ENCODE results near the gene ACSS1.

ACSS1 gene

GRCh38 chr20:25030007-25030648, 27.8 kb downstream of the ACSS1 start:
- no peak for DNase-seq

- no peak for DNase-seq
Observed at GRCh38 chr20:25025986-25026605, 31.8 kb downstream of the ACSS1 start.

GRCh38 chr20:25025091-25025861, 32.7 kb downstream of the ACSS1 start:
- no peak for DNase-seq

DNA sequence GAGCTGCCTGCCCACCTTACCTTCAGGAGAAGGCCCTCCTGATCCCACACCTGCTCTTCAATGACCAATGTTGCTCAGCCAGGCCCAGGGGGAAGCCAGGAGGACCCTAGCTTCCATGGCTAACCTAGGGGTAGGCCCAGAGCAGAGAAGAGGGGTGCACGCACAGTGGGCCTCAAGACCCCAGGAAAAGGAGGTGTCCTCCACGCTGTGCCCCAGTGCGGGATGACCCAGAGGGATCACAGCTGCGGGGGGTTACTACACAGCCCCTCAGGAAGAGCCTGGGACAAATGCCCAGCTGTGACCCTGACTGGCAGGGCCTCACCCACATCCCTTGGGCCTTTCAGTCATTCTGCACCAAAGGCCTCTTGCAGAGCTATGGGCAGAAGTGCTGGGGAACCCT, 33.8 kb downstream of the ACSS1 start:
- DNase-seq = no peak

- DNase-seq = no peak
Observed at GRCh38 chr20:25023356-25023755, 34.6 kb downstream of the ACSS1 start.

DNA sequence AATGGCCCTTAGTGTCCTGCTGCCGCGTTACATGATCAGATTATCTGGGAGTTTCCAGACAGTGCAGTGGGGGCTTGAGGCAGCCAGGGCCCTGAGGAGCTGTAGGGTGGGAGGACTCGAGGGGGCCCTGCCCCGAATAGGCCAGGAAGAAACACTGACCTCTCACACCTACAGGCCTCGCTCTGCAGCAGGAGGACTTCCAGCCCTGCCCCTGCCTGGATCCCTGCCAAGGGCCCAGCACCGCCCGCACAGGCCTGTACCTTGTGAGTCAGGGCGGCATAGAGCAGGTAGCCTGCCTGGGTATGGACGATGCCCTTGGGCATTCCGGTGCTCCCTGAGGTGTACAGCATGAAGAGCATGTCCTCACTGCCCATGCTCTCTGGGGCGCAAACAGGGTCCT, 35.3 kb downstream of the ACSS1 start:
- no peak for DNase-seq

DNA sequence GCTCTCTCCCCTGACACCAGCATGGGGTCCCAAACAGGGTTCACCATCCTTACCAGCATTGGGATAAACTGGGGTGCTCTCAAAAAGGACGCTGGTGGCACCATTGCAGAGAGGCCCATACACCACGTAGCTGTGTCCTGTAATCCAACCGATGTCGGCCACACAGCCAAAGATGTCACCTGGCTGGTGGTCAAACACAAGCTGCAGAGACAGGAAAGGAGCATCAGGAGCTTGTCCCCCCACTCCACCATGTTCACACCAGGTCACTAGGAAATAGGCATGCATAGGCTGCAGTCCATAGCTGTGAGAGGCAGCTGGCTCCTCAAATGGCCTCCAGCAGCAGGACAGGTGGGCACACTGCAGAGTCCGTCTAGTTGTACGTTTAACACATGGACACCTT, 36.6 kb downstream of the ACSS1 start:
- DNase-seq = no peak

GRCh38 chr20:25020901-25021301, 37.0 kb downstream of the ACSS1 start:
- DNase-seq = no peak

- DNase-seq = no peak
Observed at GRCh38 chr20:25020345-25020744, 37.6 kb downstream of the ACSS1 start.

DNA sequence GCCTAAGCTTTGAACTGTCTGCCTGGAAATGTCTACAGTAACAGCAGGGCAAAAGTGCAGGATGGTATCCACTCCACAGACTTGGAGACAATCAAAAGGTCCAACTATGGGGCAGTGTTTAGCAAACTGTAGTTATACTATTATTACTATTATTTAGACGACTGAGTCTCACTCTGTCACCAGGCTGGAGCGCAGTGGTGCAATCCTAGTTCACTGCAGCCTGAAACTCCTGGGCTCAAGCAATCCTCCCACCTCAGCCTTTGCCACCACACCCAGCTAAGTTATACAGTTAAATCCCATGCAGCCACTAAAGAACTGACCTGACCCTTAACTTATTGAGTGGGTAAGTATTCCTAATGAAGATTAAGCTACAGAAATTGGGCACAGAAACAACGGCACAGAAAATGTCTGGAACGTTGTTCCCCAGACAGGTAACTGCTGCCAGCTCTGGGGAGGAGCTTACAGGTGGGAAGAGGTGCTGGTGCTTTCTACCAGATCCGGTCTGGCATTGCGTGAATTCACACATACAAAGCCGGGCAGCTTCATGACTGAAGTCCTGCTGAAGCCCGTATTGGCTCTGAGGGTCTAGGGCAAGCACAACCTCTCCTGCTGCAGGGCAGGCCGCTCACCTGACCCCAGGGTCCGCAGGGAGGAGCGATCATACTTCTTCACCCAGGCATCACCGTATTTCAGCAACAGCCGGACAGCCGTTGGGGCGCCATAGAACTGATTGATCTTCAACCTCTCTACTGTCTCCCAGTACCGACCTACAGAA, 38.4 kb downstream of the ACSS1 start:
- no peak for DNase-seq

- DNase-seq = no peak
Observed at GRCh38 chr20:25018841-25019240, 39.1 kb downstream of the ACSS1 start.

DNA sequence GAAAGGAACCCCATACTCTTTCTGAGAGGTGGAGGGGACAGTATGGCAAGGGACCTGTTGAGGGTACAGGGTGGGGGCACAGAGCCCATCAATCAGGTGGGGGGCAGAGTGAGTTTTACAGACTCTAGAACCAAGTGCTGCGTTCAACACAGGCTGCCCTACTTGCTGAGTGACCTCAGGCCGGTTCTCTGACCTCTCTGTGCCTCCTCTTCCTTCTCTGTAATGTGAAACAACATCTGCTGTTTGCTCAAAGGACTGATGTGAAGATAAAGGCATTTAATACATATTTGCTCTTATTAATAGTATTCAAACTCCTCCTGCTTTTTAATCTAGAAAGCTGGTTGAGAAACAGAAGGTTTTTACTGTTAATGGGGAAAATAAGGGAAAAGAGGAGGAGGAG, 39.5 kb downstream of the ACSS1 start:
- DNase-seq = no peak

DNA sequence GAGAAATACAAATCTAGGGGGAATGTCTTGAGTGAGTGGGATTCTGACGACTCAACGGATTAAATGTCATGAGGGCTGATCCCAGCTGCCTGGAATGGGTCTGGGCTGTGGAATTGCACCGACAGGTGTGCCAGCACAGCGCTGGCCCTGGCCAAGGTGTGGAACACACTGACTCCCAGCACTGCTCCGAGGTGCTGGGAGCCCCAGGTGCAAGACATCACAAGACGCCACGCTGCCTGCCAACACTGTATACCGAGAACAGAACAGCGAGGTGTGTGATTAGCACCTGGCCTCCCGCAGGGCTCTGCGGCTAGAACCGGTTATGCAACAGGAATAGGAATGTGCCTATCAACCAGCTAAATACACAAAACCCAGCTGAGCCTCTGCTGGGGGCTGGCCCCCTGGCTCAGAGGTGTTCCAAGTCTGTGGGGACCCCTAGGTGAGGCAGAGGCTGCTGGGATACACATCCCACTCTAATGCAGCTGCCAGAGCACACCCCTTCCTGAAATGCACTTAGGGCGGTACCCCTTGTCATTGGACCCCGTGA, 40.6 kb downstream of the ACSS1 start:
- no peak for DNase-seq

- DNase-seq = no peak
Observed at GRCh38 chr20:25016471-25016870, 41.5 kb downstream of the ACSS1 start.

DNA sequence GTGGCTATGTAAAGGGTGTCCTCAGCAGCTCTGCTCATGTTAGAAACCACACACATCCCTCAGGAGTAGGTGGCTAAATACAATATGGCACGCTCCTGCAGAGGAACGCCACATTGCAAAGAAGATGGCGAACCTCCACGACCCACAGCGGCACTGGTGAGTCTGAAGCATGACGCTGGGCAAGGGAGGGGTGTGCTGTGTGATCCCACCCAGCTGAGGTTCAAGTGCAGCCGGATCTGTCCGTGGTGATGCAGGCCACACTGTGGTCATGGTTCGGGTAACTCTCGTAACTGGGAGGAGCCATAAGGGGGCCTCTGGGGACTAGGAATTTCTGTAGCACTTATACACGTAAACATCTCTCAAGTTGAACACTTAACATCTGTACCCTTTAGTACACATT, 42.0 kb downstream of the ACSS1 start:
- DNase-seq = no peak

DNA sequence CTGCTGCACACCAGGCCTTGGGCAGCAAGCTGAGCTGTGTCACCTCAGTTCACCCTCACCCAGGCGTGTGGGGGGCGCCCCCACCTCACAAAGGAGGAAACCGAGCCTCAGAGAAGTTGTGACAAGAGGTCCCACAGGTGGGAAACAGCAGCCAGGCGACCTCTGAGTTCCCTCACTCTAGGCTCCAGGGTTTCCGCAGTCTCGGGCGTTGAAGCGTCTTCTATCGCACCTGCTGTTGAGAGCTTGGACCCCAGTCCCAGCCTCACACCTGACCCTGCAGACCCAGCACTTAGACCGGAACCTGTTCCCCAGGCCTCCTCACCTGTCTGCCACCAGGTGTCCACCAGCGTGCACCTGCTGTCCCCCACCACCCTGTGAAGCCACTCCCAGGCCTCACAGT, 43.1 kb downstream of the ACSS1 start:
- DNase-seq = no peak

DNA sequence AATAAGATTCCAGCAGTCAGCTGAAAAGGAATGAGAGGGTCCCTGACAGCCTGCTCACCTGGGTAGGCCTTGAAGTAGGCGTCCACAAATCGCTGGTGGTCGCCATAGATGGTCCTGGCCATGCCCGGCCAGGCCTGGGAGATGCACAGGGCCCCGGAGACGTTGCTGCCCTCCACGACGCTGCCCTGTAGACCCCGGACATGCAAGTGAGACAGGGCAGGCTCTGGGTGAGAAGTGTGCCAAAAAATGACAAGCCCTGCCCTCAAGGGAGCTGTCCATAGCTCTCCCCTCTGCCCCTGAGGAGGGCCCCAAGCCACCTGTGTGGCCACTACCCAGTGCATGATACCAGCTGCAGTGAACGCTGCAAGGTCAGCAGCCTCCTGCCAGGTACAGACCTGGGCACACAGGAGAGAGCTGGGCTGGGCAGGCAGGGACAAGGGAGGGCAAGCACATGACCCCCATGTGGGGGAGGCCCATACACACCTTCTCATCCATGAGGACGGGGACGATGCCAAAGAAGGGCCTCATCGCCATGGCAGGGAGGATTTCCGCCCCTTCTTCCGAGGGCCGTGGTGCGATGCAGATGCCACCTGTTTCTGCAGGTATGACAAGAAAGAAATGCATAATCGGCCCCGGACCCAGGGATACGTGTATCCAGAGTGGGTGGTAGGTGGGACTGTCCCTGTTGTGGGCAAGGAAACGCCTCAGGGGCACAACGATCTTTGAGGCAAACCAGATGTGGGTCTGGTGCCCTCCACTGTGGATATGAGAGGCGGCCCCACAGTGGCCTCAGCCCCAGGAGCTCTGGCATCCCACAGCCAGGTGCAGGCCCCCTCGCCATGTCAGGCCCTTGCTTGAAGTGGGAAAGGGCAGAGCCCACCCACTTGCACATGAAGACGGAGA, 44.2 kb downstream of the ACSS1 start:
- DNase-seq = no peak

DNA sequence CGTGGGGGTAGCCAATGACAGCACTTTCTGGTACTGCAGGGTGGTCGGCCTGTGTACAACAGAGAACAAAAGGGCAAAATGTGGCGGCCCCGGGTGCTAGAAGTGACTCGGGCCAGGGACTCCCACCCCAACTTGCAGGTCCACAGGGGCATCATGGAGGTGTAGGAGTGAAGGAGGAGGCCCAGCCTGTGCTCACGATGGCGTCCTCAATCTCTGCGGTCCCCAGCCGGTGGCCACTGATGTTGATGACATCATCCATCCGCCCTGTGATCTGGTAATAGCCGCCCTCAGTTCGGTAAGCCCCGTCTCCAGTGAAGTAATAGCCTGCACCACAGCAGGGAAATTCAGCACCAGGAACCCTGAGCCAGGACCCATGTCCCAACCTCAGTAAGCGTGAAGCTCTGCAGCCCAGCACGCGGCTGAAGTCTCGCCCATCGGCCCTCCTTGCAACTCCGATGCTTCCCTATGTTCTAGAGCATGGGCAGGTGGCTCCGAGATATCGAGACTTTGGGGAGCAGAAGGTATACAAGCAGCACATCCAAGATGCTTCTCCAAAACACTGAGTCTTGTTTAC, 45.2 kb downstream of the ACSS1 start:
- no peak for DNase-seq

DNA sequence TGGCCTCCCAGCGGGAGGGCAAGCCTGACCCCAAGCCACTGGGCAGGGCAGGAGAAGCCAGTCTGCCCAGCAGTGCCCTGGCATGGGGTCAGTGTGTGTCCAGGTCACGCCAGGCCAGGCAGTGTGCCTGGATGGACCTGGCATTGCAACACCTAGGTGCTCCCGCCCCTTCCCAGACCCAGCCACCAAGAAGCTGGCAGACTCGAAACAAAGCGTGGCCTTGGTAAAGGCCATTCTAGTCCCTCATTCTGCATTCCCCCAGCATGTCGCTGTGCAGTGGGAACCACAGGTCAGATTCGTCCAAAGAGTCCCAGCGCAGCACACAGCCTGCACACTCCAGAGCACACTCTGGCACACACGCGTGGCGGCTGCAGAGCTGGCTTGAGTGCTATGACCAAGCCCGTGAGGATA, 46.1 kb downstream of the ACSS1 start:
- no peak for DNase-seq

GRCh38 chr20:25011261-25011660, 46.7 kb downstream of the ACSS1 start:
- DNase-seq = no peak

DNA sequence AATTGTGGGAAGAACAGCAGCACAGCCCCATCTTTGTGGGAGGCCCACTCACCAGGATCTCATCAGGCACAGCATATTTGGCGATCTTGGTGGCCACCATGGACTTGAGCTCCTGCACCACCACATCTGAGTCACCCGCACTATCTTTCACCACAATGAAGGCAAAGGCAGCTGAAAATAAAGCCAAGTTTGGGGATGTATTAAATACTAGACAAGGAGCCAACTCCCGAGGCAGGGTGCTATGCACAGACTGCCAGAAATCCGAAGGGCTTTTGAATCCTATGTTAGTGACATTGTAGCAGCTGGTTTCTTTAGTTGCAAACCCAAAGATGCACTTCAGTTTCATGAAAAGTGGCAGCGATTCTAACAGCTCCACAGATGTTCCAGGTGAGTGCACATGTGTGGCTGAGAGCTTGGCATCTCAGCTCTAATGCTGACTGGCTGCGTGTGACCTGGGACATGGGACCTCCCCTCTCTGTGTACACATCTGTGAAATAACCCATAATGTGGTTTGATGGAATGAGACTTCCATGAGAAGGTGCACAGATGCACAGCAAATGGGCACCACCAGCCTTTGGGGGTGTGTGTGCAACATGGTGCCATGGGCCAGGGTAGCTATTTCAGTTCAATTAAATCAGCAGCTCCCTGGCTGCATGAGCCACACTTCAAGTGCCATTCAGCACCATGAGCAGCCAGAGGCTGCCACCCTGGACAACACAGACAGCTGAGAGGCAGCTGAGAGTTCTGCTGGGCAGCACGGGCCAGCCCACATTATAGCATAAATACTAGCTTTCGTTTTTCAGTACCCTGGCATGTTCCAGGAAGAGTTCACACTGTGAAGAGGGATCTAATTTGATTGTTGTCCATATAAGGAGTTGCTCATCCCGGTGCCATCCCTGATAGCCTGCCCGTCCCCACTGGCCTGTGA, 48.5 kb downstream of the ACSS1 start:
- DNase-seq = peak; percentile 15

Data from NCI-H2227 treated with DMSO at 0.1 percent for 48 hours (cell line).